KG1 (cell line): Measurements from ENCODE around the gene NDUFB7.
A peak's percentile ranks its signal among the peaks of the same experiment; 100 is the strongest.
"Not testable (repeated sequence)": the region's sequence is repeated elsewhere in the genome, so short reads cannot be mapped to it uniquely, and the experiment has no call there.

ENCODE experiments used
- DNase-seq: peaks from one replicate; lab custom pipeline; 2025; lab: John Stamatoyannopoulos, UW

The NDUFB7 gene

DNA sequence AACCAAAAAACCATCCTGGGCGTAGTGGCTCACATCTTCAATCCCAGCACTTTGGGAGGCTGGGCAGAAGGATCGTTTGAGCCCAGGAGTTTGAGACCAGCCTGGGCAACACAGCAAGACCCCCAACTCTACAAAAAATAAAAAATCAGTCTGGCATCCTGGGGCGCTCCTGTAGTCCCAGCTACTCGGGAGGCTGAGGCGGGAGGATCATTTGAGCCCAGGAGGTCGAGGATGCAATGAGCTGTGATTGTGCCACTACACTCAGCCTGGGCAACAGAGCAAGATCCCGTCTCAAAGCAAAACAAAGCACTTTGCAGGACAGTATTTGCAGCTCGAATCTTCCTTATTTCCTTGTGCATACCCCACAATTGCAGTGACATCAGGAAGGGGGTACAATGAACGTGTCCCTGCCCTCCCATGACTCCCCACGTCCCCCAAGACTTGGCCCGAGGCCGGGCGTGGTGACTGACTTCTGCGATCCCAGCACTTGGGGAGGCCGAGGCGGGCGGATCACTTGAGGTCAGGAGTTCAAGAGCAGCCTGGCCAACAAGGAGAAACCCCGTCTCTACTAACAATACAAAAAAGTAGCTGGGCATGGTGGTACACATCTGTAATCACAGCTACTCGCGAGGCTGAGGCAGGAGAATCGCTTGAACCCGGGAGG, 870 bp downstream of the NDUFB7 start:
- DNase-seq = no peak

GRCh38 chr19:14567079-14567478, 4.8 kb downstream of the NDUFB7 start:
- DNase-seq = no peak

GRCh38 chr19:14566712-14567077, 5.2 kb downstream of the NDUFB7 start:
- DNase-seq = no peak

- DNase-seq = no peak
These were observed 5.8 kb downstream of the NDUFB7 start for GRCh38 chr19:14565765-14566711.

DNA sequence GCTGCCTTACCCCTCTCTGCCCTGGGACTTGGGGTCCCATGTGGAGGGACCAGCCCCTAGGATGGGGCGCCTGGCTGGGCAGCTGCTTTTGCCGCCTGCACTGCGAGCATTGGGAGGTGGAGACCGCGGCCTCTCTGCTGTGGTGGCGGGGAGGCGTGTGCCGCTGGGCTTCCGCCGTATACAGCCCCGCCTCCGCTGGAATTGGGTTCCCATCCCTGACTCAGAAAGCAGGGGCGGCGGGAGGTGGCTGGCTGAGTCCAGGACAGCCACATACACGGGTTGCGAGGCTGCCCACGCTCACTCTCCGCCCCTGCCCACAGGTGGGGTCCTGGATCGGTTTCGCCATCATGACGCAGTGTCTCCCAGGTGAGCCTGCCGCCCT, 6.6 kb downstream of the NDUFB7 start:
- DNase-seq = no peak

DNA sequence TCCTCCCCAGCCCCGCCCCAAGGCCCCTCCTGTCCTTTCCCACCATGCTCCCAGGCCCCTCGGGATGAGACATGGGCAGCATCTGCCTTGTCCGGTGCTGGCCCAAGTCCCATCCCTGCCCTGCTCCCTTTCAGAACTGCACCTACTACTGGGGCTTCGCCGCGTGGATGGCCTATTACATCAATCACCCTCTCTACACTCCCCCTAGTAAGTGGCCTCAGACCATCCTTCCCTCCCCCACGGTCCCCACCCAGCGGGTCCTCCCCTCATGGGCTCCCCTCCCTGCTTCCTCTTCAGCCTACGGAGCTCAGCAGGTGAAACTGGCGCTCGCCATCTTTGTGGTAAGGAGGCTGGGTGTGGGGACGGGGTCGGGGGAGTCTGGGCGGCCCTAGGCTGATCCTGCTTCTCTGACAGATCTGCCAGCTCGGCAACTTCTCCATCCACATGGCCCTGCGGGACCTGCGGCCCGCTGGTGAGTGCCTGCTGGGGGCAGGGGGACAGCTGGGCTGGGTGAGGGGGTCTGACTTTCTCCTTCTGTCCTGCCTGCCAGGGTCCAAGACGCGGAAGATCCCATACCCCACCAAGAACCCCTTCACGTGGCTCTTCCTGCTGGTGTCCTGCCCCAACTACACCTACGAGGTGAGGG, 7.1 kb downstream of the NDUFB7 start:
- not testable (repeated sequence) for DNase-seq

DNA sequence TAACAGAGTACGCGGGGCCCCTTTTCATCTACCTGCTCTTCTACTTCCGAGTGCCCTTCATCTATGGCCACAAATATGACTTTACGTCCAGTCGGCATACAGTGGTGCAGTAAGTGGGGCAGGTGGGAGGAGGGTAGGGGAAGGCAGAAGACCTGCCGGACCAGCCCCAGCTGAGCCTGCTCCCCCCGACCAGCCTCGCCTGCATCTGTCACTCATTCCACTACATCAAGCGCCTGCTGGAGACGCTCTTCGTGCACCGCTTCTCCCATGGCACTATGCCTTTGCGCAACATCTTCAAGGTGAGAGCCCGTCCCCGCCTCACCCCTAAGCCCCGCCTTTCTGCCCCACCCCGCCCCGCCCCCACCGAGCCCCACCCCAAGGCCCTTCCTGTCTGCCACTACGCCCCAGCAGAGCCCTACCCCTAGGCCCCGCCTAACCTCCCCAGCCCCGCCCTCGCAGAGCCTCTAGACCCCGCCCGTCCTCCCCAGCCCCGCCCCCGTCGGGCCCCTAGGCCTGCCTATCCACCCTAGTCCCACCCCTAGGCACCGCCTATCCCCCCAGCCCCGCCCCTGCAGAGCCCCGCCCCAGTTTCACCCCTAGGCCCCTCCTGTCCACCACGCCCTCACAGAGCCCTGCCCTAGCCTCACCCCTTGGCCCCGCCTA, 7.7 kb downstream of the NDUFB7 start:
- no peak for DNase-seq

DNA sequence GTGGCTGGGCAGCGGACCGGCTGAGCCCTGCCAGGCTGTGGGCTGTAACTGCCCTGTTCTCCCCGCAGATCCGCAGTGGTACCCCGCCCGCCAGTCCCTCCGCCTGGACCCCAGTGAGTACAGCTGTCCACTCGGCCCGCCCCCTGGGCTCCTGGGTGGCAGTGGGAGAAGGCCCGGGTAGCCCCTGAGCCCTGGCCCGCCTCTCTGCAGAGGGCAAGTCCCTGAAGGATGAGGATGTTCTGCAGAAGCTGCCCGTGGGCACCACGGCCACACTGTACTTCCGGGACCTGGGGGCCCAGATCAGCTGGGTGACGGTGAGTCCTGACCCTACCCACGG, 8.3 kb downstream of the NDUFB7 start:
- no peak for DNase-seq

- no peak for DNase-seq
These were observed 8.9 kb downstream of the NDUFB7 start for GRCh38 chr19:14562660-14563589.

DNA sequence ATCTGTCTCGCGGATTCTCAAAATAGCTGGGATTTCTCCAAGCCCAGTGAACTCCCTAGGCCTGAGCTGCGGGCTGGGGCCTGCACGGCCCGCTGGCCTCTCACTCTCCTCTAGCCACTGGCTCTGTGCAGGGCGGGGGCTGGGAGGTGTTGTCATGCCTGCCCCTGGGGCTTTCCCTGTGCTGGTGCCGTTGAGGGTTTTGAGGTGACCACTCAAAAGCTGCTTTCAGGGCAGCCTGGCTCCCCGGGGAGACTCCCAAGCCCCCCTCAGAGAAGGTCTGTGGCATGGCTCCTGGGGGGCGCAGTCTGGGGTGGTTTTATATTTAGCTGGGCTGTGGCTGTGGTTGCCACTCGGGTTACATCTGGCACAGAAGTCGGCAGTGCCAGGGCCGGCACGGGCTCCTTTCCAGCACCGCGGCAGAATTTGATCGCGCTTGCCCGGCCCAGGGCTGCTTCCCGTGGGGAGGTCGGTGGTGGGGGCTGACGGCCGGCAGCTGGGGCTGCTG, 10.0 kb downstream of the NDUFB7 start:
- DNase-seq = no peak

DNA sequence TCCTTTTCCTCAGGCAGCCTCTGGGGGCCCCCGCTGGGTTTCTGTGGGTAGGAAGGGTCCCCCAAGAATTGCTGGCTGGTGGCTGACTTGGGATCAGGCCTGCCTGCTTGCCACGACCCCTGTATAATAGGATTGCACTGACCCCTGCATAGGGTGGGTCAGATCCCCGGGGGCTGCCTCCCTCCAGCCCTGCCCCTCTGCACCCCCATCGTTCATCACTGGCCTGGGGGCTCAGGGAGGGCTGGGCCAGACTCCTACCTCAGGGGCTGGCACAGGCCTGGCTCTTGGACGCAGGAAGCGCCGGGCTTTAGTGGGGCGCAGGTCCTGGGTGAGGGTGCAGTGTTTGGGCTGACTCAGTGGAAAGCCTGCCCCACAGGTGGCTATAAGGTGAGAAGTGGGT, 10.6 kb downstream of the NDUFB7 start:
- DNase-seq = no peak

DNA sequence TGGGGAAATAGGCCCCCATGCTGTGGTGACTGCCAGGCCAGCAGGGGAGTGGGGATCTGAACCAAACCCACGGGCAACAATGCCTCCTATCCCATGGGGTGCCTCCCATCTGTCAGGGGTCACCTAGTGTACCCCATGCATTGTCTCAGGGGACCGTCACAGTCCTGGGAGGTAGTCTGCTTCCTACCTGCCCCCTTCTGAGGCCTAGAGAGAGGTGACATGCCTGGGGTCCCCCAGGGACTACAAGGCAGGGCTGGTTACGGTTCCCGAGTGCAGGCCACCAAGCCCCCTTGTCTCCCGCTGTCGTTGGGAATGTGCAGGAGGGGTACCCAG, 11.1 kb downstream of the NDUFB7 start:
- DNase-seq = no peak

- no peak for DNase-seq
These were observed 11.7 kb downstream of the NDUFB7 start for GRCh38 chr19:14559916-14560775.

DNA sequence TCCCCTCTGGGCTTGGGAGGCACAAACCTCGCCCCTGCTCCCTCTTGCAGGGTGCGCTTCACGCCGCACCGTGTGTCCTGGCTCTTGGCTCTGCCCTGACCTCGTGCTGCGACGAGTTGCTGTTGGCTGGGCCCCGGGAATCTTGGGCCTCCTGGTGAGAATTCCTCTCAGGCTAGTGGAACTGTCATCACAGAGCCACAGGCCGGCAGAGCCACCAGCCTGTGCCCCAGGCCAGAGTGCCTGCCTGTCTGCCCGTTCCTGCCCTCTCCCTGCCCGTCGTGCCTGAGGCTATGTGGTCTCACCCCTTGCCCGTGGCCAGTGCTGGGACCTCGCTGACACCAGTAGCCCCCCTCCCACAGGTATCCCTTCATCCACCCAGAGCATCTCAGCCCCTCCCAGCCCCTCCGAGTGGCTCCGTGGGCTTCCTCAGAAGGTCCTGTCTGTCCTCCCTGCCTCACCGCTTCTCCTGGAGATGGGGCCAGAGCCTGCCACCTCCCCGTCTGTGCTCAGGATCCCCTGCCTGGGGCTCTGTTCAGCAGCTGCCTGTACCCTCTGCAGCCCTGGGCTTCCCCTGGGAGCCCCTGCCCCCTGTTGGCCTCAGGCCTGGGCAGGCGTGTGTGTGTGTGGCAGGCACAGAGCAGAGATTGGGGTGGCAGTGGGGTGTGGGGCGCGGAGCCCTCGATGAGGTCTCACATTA, 13.3 kb downstream of the NDUFB7 start:
- DNase-seq = no peak

DNA sequence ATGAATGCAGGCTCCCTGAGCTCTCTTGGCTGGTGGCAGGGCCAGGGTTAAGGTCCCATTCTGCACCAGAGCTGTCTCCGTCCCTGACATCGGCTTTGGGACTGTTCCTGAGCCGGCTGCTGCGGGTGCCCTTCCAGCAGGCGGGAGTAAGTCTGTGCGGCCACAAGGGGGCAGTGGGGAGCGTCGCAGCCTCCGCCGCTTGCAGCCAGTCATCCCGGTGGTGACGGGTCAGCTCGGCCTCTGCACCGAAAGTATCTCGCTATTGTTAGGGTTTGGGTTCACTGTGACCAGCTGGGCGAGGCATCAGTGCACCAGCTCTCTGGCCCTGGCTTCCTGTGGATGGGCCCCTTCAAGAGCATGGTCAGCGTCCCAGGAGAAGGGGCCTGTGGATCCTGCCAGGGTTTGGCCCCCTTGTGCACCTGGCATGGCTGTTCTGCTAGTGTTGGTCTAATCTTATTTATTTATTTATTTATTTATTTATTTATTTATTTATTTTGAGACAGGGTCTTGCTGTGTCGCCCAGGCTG, 15.1 kb downstream of the NDUFB7 start:
- peak; percentile 5 for DNase-seq

GRCh38 chr19:14555918-14556661, 15.8 kb downstream of the NDUFB7 start:
- DNase-seq = no peak

- no peak for DNase-seq
These were observed 17.5 kb downstream of the NDUFB7 start for GRCh38 chr19:14554382-14554812.

GRCh38 chr19:14553939-14554243, 18.0 kb downstream of the NDUFB7 start:
- no peak for DNase-seq
